ENCODE results near the gene ZNF384.

Gene ZNF384

GRCh38 chr12:6662906-6663742 lies 26.1 kb downstream of the ZNF384 start, which contains the start of gene ING4:
TSS of gene ING4 (minus strand) at chr12:6663119. CDS start at chr12:6663101, 18 bp downstream.
- Histone ChIP-seq H3K27ac (peak within 1 kb of the TSS; percentile 24 to 84 (median 76)), H3K4me3 (peak within 1 kb of the TSS; percentile 64 to 83 (median 70))

GRCh38 chr12:6662602-6662905 lies 26.6 kb downstream of the ZNF384 start:
- peak overlapping the region; percentile 64 to 83 (median 70) for H3K4me3 ChIP-seq
- peak overlapping the region in 20 of 21 experiments; percentile 40 to 84 (median 74) for H3K27ac ChIP-seq

- H3K27ac ChIP-seq, result no peak overlapping the region
- H3K4me3 ChIP-seq, result no peak overlapping the region
These were observed 35.2 kb downstream of the ZNF384 start for GRCh38 chr12:6653987-6654386.

GRCh38 chr12:6653342-6653741 lies 35.8 kb downstream of the ZNF384 start:
- Histone ChIP-seq H3K27ac (no peak overlapping the region), H3K4me3 (no peak overlapping the region)

- Histone ChIP-seq H3K27ac (no peak overlapping the region), H3K4me3 (no peak overlapping the region)
These were observed 36.8 kb downstream of the ZNF384 start for GRCh38 chr12:6652391-6652790.

- H3K4me3 ChIP-seq, result no peak overlapping the region
- no peak overlapping the region for H3K27ac ChIP-seq
These were observed 38.3 kb downstream of the ZNF384 start for GRCh38 chr12:6650832-6651231.

- Histone ChIP-seq H3K4me3 (peak within 1 kb of the TSS; percentile 10 to 35 (median 23)), H3K27ac (peak within 1 kb of the TSS in 18 of 21 experiments; percentile 6 to 70 (median 44))
These were observed 42.0 kb downstream of the ZNF384 start, which contains the start of gene ACRBP for GRCh38 chr12:6647083-6647604. TSS of gene ACRBP (minus strand) at chr12:6647432. CDS start at chr12:6647366, 66 bp downstream.

- Histone ChIP-seq H3K4me3 (peak overlapping the region; percentile 10 to 35 (median 23)), H3K27ac (peak overlapping the region in 18 of 21 experiments; percentile 6 to 70 (median 44))
These were observed 42.7 kb downstream of the ZNF384 start for GRCh38 chr12:6646276-6647082.

GRCh38 chr12:6644903-6645302 lies 44.3 kb downstream of the ZNF384 start:
- Histone ChIP-seq H3K27ac (peak overlapping the region in 10 of 21 experiments; percentile 4 to 78 (median 64)), H3K4me3 (no peak overlapping the region)

GRCh38 chr12:6644257-6644596 lies 44.9 kb downstream of the ZNF384 start:
- Histone ChIP-seq H3K27ac (peak overlapping the region in 13 of 21 experiments; percentile 4 to 78 (median 62)), H3K4me3 (no peak overlapping the region)

GRCh38 chr12:6643569-6644256 lies 45.5 kb downstream of the ZNF384 start:
- Histone ChIP-seq H3K4me3 (no peak overlapping the region), H3K27ac (peak overlapping the region in 9 of 21 experiments; percentile 21 to 78 (median 54))

GRCh38 chr12:6641131-6641530 lies 48.0 kb downstream of the ZNF384 start:
- Histone ChIP-seq H3K27ac (no peak overlapping the region), H3K4me3 (no peak overlapping the region)

GRCh38 chr12:6640497-6640896 lies 48.7 kb downstream of the ZNF384 start:
- Histone ChIP-seq H3K27ac (peak overlapping the region in 1 of 21 experiments; percentile 16), H3K4me3 (no peak overlapping the region)

GRCh38 chr12:6639151-6639801 lies 49.9 kb downstream of the ZNF384 start:
- H3K27ac ChIP-seq, result peak overlapping the region in 12 of 21 experiments; percentile 2 to 89 (median 39)
- no peak overlapping the region for H3K4me3 ChIP-seq

GRCh38 chr12:6638305-6638704 lies 50.9 kb downstream of the ZNF384 start:
- H3K27ac ChIP-seq, result peak overlapping the region in 11 of 21 experiments; percentile 5 to 89 (median 38)
- H3K4me3 ChIP-seq, result no peak overlapping the region

- H3K4me3 ChIP-seq, result peak within 1 kb of the TSS in 6 of 7 experiments; percentile 18 to 38 (median 24)
- H3K27ac ChIP-seq, result peak within 1 kb of the TSS; percentile 13 to 89 (median 81)
These were observed 53.2 kb downstream of the ZNF384 start, which contains the start of gene LPAR5 for GRCh38 chr12:6635856-6636531. TSS of gene LPAR5 (minus strand) at chr12:6635959. CDS start at chr12:6621248, 14,711 bp downstream.

GRCh38 chr12:6635375-6635855 lies 53.8 kb downstream of the ZNF384 start:
- Histone ChIP-seq H3K4me3 (peak overlapping the region in 6 of 7 experiments; percentile 18 to 38 (median 24)), H3K27ac (peak overlapping the region; percentile 13 to 89 (median 81))

Measured in skin epidermis (tissue), 12 donors.